Upper lobe of left lung (tissue), 4 donors: ENCODE data around the gene C16orf92.

ENCODE experiments used
- EP300 ChIP-seq, 4 donors: sonication (generic); formaldehyde crosslinking; IDR thresholded peaks; one replicate each; pipeline ENCODE4 v1.5.1; 2017; ENCODE audit warnings: antibody characterized with exemption in 4 of 4, control low read depth in 2 of 4
- POLR2A ChIP-seq, 4 donors: fragments of 450-650 bp; IDR thresholded peaks; one replicate each; pipeline ENCODE4 v1.5.1; 2016 to 2017; ENCODE audit warnings: antibody characterized with exemption in 4 of 4, mild to moderate bottlenecking in 2 of 4
- TF ChIP-seq, protein P1 (sequence below), 6 experiments: fragments of 450-650 bp in 4 of 6; fragments of 200-600 bp in 2 of 6; sonication (generic) in 2 of 6; IDR thresholded peaks; one replicate each; pipeline ENCODE4 v1.5.1; 2016 to 2019; ENCODE audit warnings: antibody characterized with exemption in 6 of 6

DNA sequence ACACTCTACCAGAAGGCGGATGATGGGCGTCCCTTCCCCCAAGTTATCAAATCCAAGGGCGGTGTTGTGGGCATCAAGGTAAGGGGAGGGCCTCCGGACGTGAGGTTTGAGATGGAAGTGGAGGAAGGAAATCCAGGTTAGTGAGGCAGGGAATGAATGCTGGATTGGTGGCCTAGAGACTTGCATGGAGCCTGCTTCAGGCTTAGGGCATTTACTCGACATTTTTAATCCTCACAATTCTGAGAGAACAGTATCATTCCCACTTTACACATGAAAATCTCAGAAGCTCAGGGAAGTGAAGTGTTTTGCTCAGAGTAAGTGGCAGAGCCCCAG lies 44.6 kb downstream of the C16orf92 start:
- TF ChIP-seq EP300 (IDR thresholded peaks at IDR 0.05) (no peak), POLR2A (IDR thresholded peaks at IDR 0.05) (no peak)
- TF ChIP-seq, protein P1, sequence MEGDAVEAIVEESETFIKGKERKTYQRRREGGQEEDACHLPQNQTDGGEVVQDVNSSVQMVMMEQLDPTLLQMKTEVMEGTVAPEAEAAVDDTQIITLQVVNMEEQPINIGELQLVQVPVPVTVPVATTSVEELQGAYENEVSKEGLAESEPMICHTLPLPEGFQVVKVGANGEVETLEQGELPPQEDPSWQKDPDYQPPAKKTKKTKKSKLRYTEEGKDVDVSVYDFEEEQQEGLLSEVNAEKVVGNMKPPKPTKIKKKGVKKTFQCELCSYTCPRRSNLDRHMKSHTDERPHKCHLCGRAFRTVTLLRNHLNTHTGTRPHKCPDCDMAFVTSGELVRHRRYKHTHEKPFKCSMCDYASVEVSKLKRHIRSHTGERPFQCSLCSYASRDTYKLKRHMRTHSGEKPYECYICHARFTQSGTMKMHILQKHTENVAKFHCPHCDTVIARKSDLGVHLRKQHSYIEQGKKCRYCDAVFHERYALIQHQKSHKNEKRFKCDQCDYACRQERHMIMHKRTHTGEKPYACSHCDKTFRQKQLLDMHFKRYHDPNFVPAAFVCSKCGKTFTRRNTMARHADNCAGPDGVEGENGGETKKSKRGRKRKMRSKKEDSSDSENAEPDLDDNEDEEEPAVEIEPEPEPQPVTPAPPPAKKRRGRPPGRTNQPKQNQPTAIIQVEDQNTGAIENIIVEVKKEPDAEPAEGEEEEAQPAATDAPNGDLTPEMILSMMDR (IDR thresholded peaks at IDR 0.05), result no peak
